WERI-Rb-1 (cell line): ENCODE data around the gene TOGARAM2.

Experiments
- DNase-seq: peaks from one replicate; pipeline ENCODE4 v3.0.0-alpha.2; 2020
- H3K27ac ChIP-seq: fragments of 250-450 bp; sonication (Bioruptor Pico); 2 replicates; pipeline ENCODE4 v1.5.1; 2020; ENCODE audit warnings: mild to moderate bottlenecking, moderate library complexity
- H3K27me3 ChIP-seq: fragments of 250-450 bp; sonication (Bioruptor Pico); 2 replicates; pipeline ENCODE4 v1.5.1; 2021; ENCODE audit warnings: mild to moderate bottlenecking, low read depth, moderate library complexity; ENCODE audit not compliant: insufficient read depth, severe bottlenecking
- H3K36me3 ChIP-seq: fragments of 250-450 bp; sonication (Bioruptor Pico); 2 replicates; pipeline ENCODE4 v1.5.1; 2020; ENCODE audit warnings: mild to moderate bottlenecking, moderate library complexity
- H3K4me3 ChIP-seq: 2 replicates; pipeline ENCODE4 v1.5.1; 2011; ENCODE audit warnings: low read depth, mild to moderate bottlenecking, control low read depth, low read length
- H3K9me3 ChIP-seq: fragments of 250-450 bp; sonication (Bioruptor Pico); 2 replicates; pipeline ENCODE4 v1.5.1; 2021; ENCODE audit warnings: mild to moderate bottlenecking, moderate library complexity; ENCODE audit not compliant: severe bottlenecking
- TF ChIP-seq, protein P1 (sequence below): IDR thresholded peaks from 2 replicates; pipeline ENCODE4 v1.5.1; 2011; ENCODE audit warnings: low read depth, mild to moderate bottlenecking, control low read depth, inconsistent platforms, low read length

The TOGARAM2 gene

GRCh38 chr2:28982381-28982950, 1.4 kb downstream of the TOGARAM2 start:
- Histone ChIP-seq H3K27ac (no peak overlapping the region), H3K27me3 (no peaks in the 10 kb centered on the region), H3K36me3 (no peaks in the 10 kb centered on the region), H3K4me3 (no peak overlapping the region), H3K9me3 (no peaks in the 10 kb centered on the region)
- TF ChIP-seq, protein P1, sequence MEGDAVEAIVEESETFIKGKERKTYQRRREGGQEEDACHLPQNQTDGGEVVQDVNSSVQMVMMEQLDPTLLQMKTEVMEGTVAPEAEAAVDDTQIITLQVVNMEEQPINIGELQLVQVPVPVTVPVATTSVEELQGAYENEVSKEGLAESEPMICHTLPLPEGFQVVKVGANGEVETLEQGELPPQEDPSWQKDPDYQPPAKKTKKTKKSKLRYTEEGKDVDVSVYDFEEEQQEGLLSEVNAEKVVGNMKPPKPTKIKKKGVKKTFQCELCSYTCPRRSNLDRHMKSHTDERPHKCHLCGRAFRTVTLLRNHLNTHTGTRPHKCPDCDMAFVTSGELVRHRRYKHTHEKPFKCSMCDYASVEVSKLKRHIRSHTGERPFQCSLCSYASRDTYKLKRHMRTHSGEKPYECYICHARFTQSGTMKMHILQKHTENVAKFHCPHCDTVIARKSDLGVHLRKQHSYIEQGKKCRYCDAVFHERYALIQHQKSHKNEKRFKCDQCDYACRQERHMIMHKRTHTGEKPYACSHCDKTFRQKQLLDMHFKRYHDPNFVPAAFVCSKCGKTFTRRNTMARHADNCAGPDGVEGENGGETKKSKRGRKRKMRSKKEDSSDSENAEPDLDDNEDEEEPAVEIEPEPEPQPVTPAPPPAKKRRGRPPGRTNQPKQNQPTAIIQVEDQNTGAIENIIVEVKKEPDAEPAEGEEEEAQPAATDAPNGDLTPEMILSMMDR = no peak
- no peak for DNase-seq

DNA sequence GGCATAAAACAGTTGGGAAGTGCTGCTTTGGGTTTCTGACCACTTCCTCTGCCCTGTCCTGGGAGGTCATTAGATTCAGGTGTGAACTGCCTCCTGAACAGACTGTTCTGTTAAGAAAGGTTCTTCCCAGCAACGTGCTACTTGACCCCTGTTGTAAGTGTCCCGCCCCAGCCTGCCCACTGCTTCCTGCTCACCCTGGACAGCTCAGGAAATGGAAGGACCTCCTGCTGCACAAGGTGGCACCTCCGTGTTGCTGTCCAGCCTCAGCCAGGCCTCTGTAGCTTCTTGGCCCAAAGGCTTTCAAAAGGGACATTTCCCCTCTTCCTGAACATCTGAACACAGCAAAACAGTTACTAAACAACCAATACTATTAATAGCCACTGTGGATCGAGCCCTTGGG, 5.3 kb downstream of the TOGARAM2 start:
- H3K9me3 ChIP-seq = no peaks in the 10 kb centered on the region
- H3K4me3 ChIP-seq = no peak overlapping the region
- H3K27ac ChIP-seq = no peak overlapping the region
- TF ChIP-seq, protein P1 = no peak
- H3K27me3 ChIP-seq = no peaks in the 10 kb centered on the region
- no peak for DNase-seq
- H3K36me3 ChIP-seq = no peaks in the 10 kb centered on the region

DNA sequence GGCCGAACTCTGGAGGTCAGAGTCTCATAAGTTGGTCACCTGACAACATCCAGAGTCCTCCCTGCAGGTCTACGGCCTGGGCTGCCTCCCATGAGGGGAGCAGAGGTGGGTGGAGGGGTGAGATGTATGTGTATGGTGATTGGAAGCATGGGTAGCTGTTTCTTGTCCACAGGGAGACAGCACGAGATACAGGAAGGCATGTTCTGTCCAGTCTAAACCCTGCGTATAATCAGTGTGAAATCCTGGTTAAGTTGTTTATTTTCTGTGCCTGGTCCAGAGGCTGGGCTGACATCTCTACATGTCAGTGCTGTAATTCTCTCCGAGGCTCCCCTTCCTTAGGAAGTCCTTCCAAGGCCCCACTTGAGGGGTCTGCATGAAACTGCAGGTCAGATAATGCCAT, 8.9 kb downstream of the TOGARAM2 start:
- H3K4me3 ChIP-seq = no peak overlapping the region
- no peak for DNase-seq
- H3K36me3 ChIP-seq = no peaks in the 10 kb centered on the region
- H3K27ac ChIP-seq = no peak overlapping the region
- H3K9me3 ChIP-seq = no peaks in the 10 kb centered on the region
- H3K27me3 ChIP-seq = no peaks in the 10 kb centered on the region
- TF ChIP-seq, protein P1 = no peak

DNA sequence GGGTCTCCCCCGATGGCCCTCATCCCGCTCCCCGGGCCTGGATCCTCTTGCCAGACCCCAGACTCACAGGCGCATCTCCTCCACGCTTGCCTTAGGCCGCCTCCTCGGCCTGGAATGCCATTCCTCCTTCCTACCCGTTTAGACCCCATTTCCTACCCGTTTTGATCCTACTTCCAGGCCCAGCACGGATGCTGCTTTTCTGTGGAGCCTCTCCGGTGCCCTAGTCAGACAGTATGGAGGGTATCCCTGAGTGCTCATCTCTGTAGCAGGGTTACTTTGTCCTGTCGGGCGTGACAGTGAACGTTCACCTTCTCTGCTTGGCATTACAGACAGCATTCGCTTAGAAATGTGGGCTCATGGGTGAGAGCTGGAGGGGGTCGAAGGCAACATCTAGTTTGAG, 9.3 kb downstream of the TOGARAM2 start:
- TF ChIP-seq, protein P1 = no peak
- Histone ChIP-seq H3K4me3 (no peak overlapping the region), H3K27me3 (no peaks in the 10 kb centered on the region), H3K27ac (no peak overlapping the region), H3K36me3 (no peaks in the 10 kb centered on the region), H3K9me3 (no peaks in the 10 kb centered on the region)
- no peak for DNase-seq

DNA sequence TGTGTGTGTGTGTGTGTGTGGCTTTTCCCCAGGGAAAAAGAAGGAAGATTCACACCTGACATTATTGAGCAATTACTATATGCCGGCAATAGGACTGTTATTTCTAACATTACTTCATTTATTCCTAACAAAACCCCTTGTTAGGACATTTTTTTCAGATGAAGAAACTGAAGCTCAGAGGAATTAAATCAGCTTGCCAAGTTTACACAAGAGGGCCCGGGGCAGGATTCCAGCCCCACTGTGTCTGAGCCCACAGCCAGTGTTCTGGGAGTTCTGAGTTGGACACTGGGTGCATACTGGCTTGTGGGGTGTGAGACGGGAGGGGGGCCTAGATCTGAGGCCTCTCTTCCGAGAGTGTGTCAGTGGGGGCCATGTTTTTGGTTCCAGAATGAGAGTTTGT, 9.9 kb downstream of the TOGARAM2 start:
- no peak for DNase-seq
- TF ChIP-seq, protein P1 = no peak
- no peaks in the 10 kb centered on the region for H3K36me3 ChIP-seq
- no peak overlapping the region for H3K4me3 ChIP-seq
- H3K27me3 ChIP-seq = no peaks in the 10 kb centered on the region
- H3K9me3 ChIP-seq = no peaks in the 10 kb centered on the region
- H3K27ac ChIP-seq = no peak overlapping the region

DNA sequence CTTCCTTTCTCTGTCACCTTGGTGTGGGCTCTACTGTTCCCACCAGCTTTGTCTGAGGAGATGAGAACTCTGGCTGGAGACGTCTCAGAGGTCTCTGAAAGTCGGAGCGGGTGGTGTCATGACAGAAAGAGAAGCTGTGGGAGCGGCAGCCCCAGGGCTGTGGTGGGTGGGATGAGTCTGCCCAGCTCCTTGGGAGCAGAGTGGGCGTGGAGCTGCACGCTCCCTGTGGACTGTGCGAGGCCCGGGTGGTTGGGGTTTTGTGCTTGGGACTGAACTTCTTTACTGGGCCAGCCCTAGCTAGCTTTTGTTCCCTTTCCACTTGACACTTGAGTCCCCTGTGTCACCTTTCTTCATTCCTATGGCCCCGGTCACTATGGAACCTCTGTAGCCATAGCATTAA, 10.4 kb downstream of the TOGARAM2 start:
- H3K4me3 ChIP-seq = no peak overlapping the region
- H3K36me3 ChIP-seq = no peaks in the 10 kb centered on the region
- no peaks in the 10 kb centered on the region for H3K27me3 ChIP-seq
- DNase-seq = no peak
- TF ChIP-seq, protein P1 = no peak
- H3K9me3 ChIP-seq = no peaks in the 10 kb centered on the region
- no peak overlapping the region for H3K27ac ChIP-seq
